Activated T-cell treated with anti-CD3 and anti-CD28 coated beads, Interleukin-2, amount 50 U/mL, for 48 hours (primary cell): ENCODE measurements around the gene GRIPAP1.
A peak's percentile ranks its signal among the peaks of the same experiment; 100 is the strongest.

Experiments used
- DNase-seq, 2 experiments: peaks; one replicate each; pipeline ENCODE4 v3.0.0-alpha.2; 2020

The GRIPAP1 gene

GRCh38 chrX:48958635-48959094 is 43.4 kb downstream of the GRIPAP1 start:
- peak; percentile 37 to 44 for DNase-seq

GRCh38 chrX:48957827-48958634 is 44.0 kb downstream of the GRIPAP1 start:
- DNase-seq, result peak; percentile 91 to 92

- DNase-seq, result peak; percentile 78 to 81
Observed at GRCh38 chrX:48957477-48957826, 44.6 kb downstream of the GRIPAP1 start, which contains the start of gene OTUD5. Gene OTUD5 (minus strand): TSS chrX:48957607. CDS start chrX:48957570, 37 bp downstream.

- DNase-seq, result peak; percentile 56 to 65
Observed at GRCh38 chrX:48956728-48957414, 45.2 kb downstream of the GRIPAP1 start.

GRCh38 chrX:48948589-48948988 is 53.5 kb downstream of the GRIPAP1 start:
- no peak for DNase-seq

- peak; percentile 63 to 73 for DNase-seq
Observed at GRCh38 chrX:48945517-48946348, 56.3 kb downstream of the GRIPAP1 start.

GRCh38 chrX:48942895-48943294 is 59.2 kb downstream of the GRIPAP1 start:
- peak in 1 of 2 experiments; percentile 45 for DNase-seq

GRCh38 chrX:48940404-48940955 is 61.6 kb downstream of the GRIPAP1 start:
- peak; percentile 45 to 51 for DNase-seq

- peak; percentile 49 to 57 for DNase-seq
Observed at GRCh38 chrX:48939524-48940228, 62.4 kb downstream of the GRIPAP1 start.

GRCh38 chrX:48938721-48939425 is 63.2 kb downstream of the GRIPAP1 start:
- peak; percentile 82 to 86 for DNase-seq

- DNase-seq, result peak; percentile 96
Observed at GRCh38 chrX:48937054-48937907, 64.8 kb downstream of the GRIPAP1 start.

- DNase-seq, result no peak
Observed at GRCh38 chrX:48936429-48937053, 65.5 kb downstream of the GRIPAP1 start.

GRCh38 chrX:48935301-48935670 is 66.8 kb downstream of the GRIPAP1 start:
- DNase-seq, result no peak

GRCh38 chrX:48934581-48935300 is 67.3 kb downstream of the GRIPAP1 start:
- peak; percentile 54 to 60 for DNase-seq

- DNase-seq, result peak in 1 of 2 experiments; percentile 59
Observed at GRCh38 chrX:48933757-48934156, 68.3 kb downstream of the GRIPAP1 start.

GRCh38 chrX:48927736-48928382 is 74.2 kb downstream of the GRIPAP1 start:
- no peak for DNase-seq

GRCh38 chrX:48927123-48927522 is 74.9 kb downstream of the GRIPAP1 start:
- no peak for DNase-seq

GRCh38 chrX:48924270-48924669 is 77.8 kb downstream of the GRIPAP1 start:
- DNase-seq, result no peak

GRCh38 chrX:48923771-48924170 is 78.3 kb downstream of the GRIPAP1 start:
- DNase-seq, result no peak
